NT2/D1 (cell line): ENCODE results near the gene ZSCAN5B.

Source experiments
- DNase-seq: peaks from one replicate; pipeline ENCODE4 v3.0.0-alpha.2; 2011; ENCODE audit warnings: low read depth, low spot score
- H3K27me3 ChIP-seq: 2 replicates; pipeline ENCODE4 v1.6.0; 2011; ENCODE audit warnings: mild to moderate bottlenecking; ENCODE audit not compliant: insufficient read length, insufficient read depth
- H3K36me3 ChIP-seq: 2 replicates; pipeline ENCODE4 v1.6.1; 2011; ENCODE audit warnings: mild to moderate bottlenecking, low read length, mixed read lengths; ENCODE audit not compliant: insufficient read depth, insufficient read length
- H3K4me1 ChIP-seq: 2 replicates; pipeline ENCODE4 v1.5.1; 2011; ENCODE audit not compliant: insufficient read depth, insufficient read length
- H3K4me3 ChIP-seq: 2 replicates; pipeline ENCODE4 v1.5.1; 2011; ENCODE audit warnings: low read depth; ENCODE audit not compliant: insufficient read length
- H3K9ac ChIP-seq: 2 replicates; pipeline ENCODE4 v1.6.0; 2011; ENCODE audit warnings: low read depth; ENCODE audit not compliant: insufficient read length
- H3K9me3 ChIP-seq: 2 replicates; pipeline ENCODE4 v1.5.1; 2011; ENCODE audit warnings: mild to moderate bottlenecking, low read length; ENCODE audit not compliant: insufficient read depth
- SUZ12 ChIP-seq: IDR thresholded peaks from 2 replicates; pipeline ENCODE4 v1.6.1; 2011; ENCODE audit not compliant: insufficient read length, insufficient read depth; ENCODE audit errors: extremely low read depth
- YY1 ChIP-seq: IDR thresholded peaks from 2 replicates; pipeline ENCODE4 v1.6.1; 2011; ENCODE audit not compliant: insufficient read length, insufficient read depth
- ZNF274 ChIP-seq: IDR thresholded peaks from 2 replicates; pipeline ENCODE4 v1.6.1; 2011; ENCODE audit warnings: mild to moderate bottlenecking, low read depth, low read length

The ZSCAN5B gene

GRCh38 chr19:56159622-56160271 is 37.8 kb downstream of the ZSCAN5B start:
- DNase-seq, result no peak
- Histone ChIP-seq H3K4me1 (peaks cover 1% of the 10 kb centered on the region), H3K9me3 (no peaks in the 10 kb centered on the region), H3K36me3 (peaks cover 65% of the 10 kb centered on the region), H3K27me3 (no peaks in the 10 kb centered on the region), H3K4me3 (no peak overlapping the region), H3K9ac (no peak overlapping the region)
- TF ChIP-seq YY1, result no peak
- no peak for TF ChIP-seq ZNF274

GRCh38 chr19:56159009-56159559 is 38.5 kb downstream of the ZSCAN5B start:
- no peak overlapping the region for H3K4me3 ChIP-seq
- H3K36me3 ChIP-seq, result peaks cover 68% of the 10 kb centered on the region
- H3K9me3 ChIP-seq, result no peaks in the 10 kb centered on the region
- no peak for TF ChIP-seq ZNF274
- TF ChIP-seq YY1, result no peak
- TF ChIP-seq SUZ12, result no peak
- no peaks in the 10 kb centered on the region for H3K27me3 ChIP-seq
- H3K9ac ChIP-seq, result no peak overlapping the region
- DNase-seq, result no peak
- H3K4me1 ChIP-seq, result peaks cover 3% of the 10 kb centered on the region

GRCh38 chr19:56158170-56158757 is 39.3 kb downstream of the ZSCAN5B start:
- TF ChIP-seq YY1 (no peak), ZNF274 (no peak), SUZ12 (no peak)
- Histone ChIP-seq H3K9ac (no peak overlapping the region), H3K4me3 (no peak overlapping the region), H3K27me3 (no peaks in the 10 kb centered on the region), H3K9me3 (no peaks in the 10 kb centered on the region), H3K4me1 (peaks cover 3% of the 10 kb centered on the region), H3K36me3 (peaks cover 68% of the 10 kb centered on the region)
- no peak for DNase-seq

- H3K9me3 ChIP-seq, result no peaks in the 10 kb centered on the region
- peaks cover 58% of the 10 kb centered on the region for H3K36me3 ChIP-seq
- no peak for TF ChIP-seq ZNF274
- no peak for TF ChIP-seq YY1
- TF ChIP-seq SUZ12, result no peak
- no peak overlapping the region for H3K4me3 ChIP-seq
- no peak for DNase-seq
- peaks cover 3% of the 10 kb centered on the region for H3K4me1 ChIP-seq
- no peaks in the 10 kb centered on the region for H3K27me3 ChIP-seq
- no peak overlapping the region for H3K9ac ChIP-seq
These were observed 40.8 kb downstream of the ZSCAN5B start for GRCh38 chr19:56156768-56157167.

DNA sequence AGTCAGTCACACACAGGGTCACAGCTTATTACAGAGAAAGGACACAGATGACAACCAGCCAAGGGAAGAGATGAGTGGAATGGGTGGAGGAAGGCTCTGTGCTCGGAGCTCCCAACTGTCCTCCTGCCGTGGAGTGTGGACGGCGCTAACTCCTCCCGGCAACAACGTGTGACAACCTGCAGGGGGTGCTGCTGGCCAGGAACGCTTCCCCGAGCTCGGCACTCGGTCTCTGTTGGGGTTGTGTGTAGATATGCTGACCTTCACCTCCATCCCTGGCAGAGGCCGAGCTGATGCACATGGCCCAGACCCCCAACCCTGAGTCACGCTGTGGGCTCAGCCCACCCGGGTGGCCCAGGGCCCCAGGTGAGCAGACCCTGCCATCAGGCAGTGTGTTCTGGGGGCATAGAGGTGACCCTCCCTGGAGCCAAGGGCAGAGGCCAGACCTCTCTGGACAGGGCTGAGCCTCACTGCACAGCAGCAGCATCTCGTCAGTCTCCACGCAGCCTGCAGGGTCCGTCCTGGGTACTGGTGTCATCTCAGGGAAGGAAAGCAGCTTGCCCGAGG is 42.4 kb downstream of the ZSCAN5B start:
- Histone ChIP-seq H3K27me3 (no peaks in the 10 kb centered on the region), H3K4me3 (no peak overlapping the region), H3K9me3 (no peaks in the 10 kb centered on the region), H3K9ac (peak overlapping the region; percentile 25), H3K4me1 (peaks cover 3% of the 10 kb centered on the region), H3K36me3 (peaks cover 45% of the 10 kb centered on the region)
- no peak for DNase-seq
- TF ChIP-seq YY1, result no peak
- no peak for TF ChIP-seq SUZ12

- Histone ChIP-seq H3K9me3 (no peaks in the 10 kb centered on the region), H3K4me3 (no peak overlapping the region), H3K36me3 (peaks cover 39% of the 10 kb centered on the region), H3K4me1 (peaks cover 3% of the 10 kb centered on the region), H3K9ac (no peak overlapping the region), H3K27me3 (no peaks in the 10 kb centered on the region)
- TF ChIP-seq ZNF274, result no peak
- TF ChIP-seq SUZ12, result no peak
- TF ChIP-seq YY1, result no peak
- no peak for DNase-seq
These were observed 44.1 kb downstream of the ZSCAN5B start for GRCh38 chr19:56153507-56153906.

- no peak for TF ChIP-seq YY1
- no peak for TF ChIP-seq ZNF274
- no peak for TF ChIP-seq SUZ12
- Histone ChIP-seq H3K9me3 (no peaks in the 10 kb centered on the region), H3K36me3 (peaks cover 43% of the 10 kb centered on the region)
These were observed 44.9 kb downstream of the ZSCAN5B start for GRCh38 chr19:56152644-56153043.

More at GRCh38 chr19:56152644-56153043, 44.9 kb downstream of the ZSCAN5B start:
- H3K4me1 ChIP-seq, result peaks cover 3% of the 10 kb centered on the region
- no peak overlapping the region for H3K9ac ChIP-seq
- H3K27me3 ChIP-seq, result no peaks in the 10 kb centered on the region
- H3K4me3 ChIP-seq, result no peak overlapping the region
- DNase-seq, result no peak
